Gastrocnemius medialis (tissue), 4 donors: ENCODE measurements around the gene DNAJC19. TPM values are rescaled to one million over a fixed set of nuclear protein-coding genes. Genes with fewer than 3 reads are reported as not detected.

Experiments used
- ATAC-seq, 2 donors: fragments of 150-250 bp; one replicate each; pipeline ENCODE4 v1.9.1; 2016
- DNase-seq, 2 donors: peaks; one replicate each; pipeline ENCODE4 v3.0.0-alpha.2; 2019
- H3K27ac ChIP-seq, 4 donors: fragments of 200-600 bp; sonication (generic); 1 replicate in 1 of 4; 2 replicates in 3 of 4; pipeline ENCODE4 v1.5.1; 2016 to 2018; ENCODE audit warnings: mild to moderate bottlenecking in 2 of 4, moderate library complexity in 1 of 4
- H3K27me3 ChIP-seq, 3 donors: fragments of 200-600 bp; sonication (generic) in 2 of 3; 1 replicate in 1 of 3; 2 replicates in 2 of 3; pipeline versions ENCODE4 v1.5.1 to v1.6.0; 2016 to 2019; ENCODE audit warnings: mild to moderate bottlenecking in 1 of 3, moderate library complexity in 1 of 3
- H3K36me3 ChIP-seq, 2 donors: fragments of 200-600 bp; sonication (generic) in 1 of 2; one replicate each; pipeline ENCODE4 v1.5.1; 2017 to 2018
- H3K4me1 ChIP-seq, 2 donors: fragments of 200-600 bp; sonication (generic) in 1 of 2; one replicate each; pipeline ENCODE4 v1.5.1; 2016 to 2017; ENCODE audit warnings: mild to moderate bottlenecking in 2 of 2
- H3K4me3 ChIP-seq, 4 donors: fragments of 200-600 bp; sonication (generic) in 3 of 4; 1 replicate in 1 of 4; 2 replicates in 3 of 4; pipeline ENCODE4 v1.5.1; 2016 to 2019; ENCODE audit warnings: mild to moderate bottlenecking in 2 of 4
- H3K9me3 ChIP-seq, 3 donors: fragments of 200-600 bp; sonication (generic) in 2 of 3; 1 replicate in 1 of 3; 2 replicates in 2 of 3; pipeline ENCODE4 v1.5.1; 2016 to 2019
- POLR2A ChIP-seq, 2 donors: fragments of 450-650 bp; IDR thresholded peaks; one replicate each; pipeline ENCODE4 v1.6.1; 2017; ENCODE audit warnings: antibody characterized with exemption in 2 of 2, mild to moderate bottlenecking in 2 of 2, moderate library complexity in 2 of 2
- in situ Hi-C, 4 donors: fragments of 200-750 bp; cut with MboI; loops; one replicate each; pipeline versions ENCODE4 v1.15.0 to v1.8.0; 2017; ENCODE audit warnings: low sequenced_read_pairs in 4 of 4
- intact Hi-C: fragments of 100-400 bp; cut with DNase I; formaldehyde crosslinking; loops from one replicate; pipeline ENCODE4 v1.15.1; 2023; ENCODE audit warnings: low total_unique reads
- total RNA-seq, 4 donors: library from RNA; depleted of rRNA; stranded (reverse); fragments of >200 nt; gene quantifications; one replicate each; pipeline versions ENCODE4 v1.1.0 to v1.2.3, GENCODE V29; 2016
- TF ChIP-seq, protein P1 (sequence below), 5 experiments: fragments of 450-650 bp in 3 of 5; fragments of 200-600 bp in 2 of 5; sonication (generic) in 2 of 5; IDR thresholded peaks in 4 of 5; conservative IDR thresholded peaks in 1 of 5; 1 replicate in 4 of 5; 2 replicates in 1 of 5; pipeline ENCODE4 v1.5.1; 2016 to 2019; ENCODE audit warnings: antibody characterized with exemption in 5 of 5, mild to moderate bottlenecking in 3 of 5, moderate library complexity in 3 of 5

DNAJC19 gene
- total RNA-seq, 4 donors from 2014 or later: 34.2 to 51.7 (median 38.0) TPM

DNA sequence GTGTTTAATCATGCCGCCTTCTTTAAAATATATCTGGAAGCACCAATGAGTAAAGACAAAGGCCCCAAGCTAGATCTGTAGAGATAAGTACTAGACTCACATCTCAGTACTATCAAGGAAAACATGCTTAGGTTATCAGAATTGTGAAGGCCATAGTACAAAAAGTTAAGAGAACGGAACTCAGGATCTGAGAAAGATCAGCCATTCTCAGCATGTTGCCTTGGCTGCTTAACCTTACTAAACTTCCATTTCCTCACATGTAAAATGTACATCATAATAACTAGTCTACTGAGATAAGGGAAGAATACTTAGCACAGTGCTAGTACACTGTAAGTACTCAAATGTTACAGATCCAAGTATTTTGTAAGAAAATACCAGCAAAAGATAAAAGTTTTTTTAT, 7.6 kb downstream of the DNAJC19 start:
- Histone ChIP-seq H3K4me1 (peaks cover 32 to 42% of the 10 kb centered on the region in 2 donors), H3K27me3 (no peaks in the 10 kb centered on the region), H3K9me3 (no peaks in the 10 kb centered on the region), H3K36me3 (peaks cover 0 to 30% of the 10 kb centered on the region in 2 donors), H3K4me3 (no peak overlapping the region), H3K27ac (peak overlapping the region in 3 of 4 donors; percentile 80 to 85 (median 80))
- TF ChIP-seq, protein P1, sequence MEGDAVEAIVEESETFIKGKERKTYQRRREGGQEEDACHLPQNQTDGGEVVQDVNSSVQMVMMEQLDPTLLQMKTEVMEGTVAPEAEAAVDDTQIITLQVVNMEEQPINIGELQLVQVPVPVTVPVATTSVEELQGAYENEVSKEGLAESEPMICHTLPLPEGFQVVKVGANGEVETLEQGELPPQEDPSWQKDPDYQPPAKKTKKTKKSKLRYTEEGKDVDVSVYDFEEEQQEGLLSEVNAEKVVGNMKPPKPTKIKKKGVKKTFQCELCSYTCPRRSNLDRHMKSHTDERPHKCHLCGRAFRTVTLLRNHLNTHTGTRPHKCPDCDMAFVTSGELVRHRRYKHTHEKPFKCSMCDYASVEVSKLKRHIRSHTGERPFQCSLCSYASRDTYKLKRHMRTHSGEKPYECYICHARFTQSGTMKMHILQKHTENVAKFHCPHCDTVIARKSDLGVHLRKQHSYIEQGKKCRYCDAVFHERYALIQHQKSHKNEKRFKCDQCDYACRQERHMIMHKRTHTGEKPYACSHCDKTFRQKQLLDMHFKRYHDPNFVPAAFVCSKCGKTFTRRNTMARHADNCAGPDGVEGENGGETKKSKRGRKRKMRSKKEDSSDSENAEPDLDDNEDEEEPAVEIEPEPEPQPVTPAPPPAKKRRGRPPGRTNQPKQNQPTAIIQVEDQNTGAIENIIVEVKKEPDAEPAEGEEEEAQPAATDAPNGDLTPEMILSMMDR (IDR thresholded peaks at IDR 0.05 in 4 of 5, conservative IDR thresholded peaks at IDR 0.05 in 1 of 5): no peak
- TF ChIP-seq POLR2A (IDR thresholded peaks at IDR 0.05): no peak
- ATAC-seq (no peak), DNase-seq (no peak)
- in situ Hi-C loops (no loop called here), intact Hi-C loops (no loop called here)

DNA sequence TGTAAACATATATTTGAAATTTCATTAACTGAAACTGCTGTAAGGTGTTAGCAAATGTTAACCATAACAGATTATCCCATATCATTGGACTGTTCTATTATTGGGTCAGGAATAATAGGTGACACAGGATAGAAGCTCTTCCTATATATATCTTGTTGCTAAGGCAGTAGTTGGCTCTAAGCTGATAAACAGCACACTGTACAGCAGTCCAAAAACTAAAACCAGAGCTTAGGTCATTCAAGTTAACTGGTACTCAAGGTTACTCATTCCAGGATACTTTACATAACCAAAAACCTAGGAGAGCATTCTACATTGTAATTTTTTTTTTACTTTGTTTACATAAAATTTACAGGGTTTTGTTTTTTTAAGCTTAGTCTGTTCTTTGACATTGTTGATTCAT, 8.9 kb downstream of the DNAJC19 start:
- no peak for TF ChIP-seq POLR2A (IDR thresholded peaks at IDR 0.05)
- TF ChIP-seq, protein P1 (IDR thresholded peaks at IDR 0.05 in 4 of 5, conservative IDR thresholded peaks at IDR 0.05 in 1 of 5): no peak
- peak overlapping the region; percentile 76 to 85 (median 80) for H3K27ac ChIP-seq
- DNase-seq: no peak
- H3K9me3 ChIP-seq: no peaks in the 10 kb centered on the region
- ATAC-seq: peak; percentile 94 to 97
- no peaks in the 10 kb centered on the region for H3K27me3 ChIP-seq
- peaks cover 0 to 35% of the 10 kb centered on the region in 2 donors for H3K36me3 ChIP-seq
- intact Hi-C loops: no loop called here
- in situ Hi-C loops: no loop called here
- no peak overlapping the region for H3K4me3 ChIP-seq
- H3K4me1 ChIP-seq: peaks cover 26 to 34% of the 10 kb centered on the region in 2 donors

DNA sequence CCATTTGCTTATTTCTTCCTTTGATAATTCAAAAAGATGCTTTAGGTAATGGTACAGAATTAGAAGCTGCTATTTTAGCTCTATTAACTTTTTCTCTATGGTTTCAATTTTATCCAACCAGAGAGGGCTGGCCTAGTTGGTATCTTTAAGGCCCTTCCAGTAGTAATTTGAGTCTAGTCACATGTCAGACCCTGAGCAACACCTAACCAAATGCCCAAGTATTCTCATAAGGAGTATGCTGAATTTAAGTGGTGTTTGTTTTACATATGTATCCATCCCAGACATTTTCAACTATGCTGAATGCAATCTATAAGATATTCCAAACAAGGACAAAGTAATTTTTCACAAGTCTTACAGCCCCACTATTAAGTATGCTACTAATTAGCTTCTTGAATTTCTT, 9.6 kb downstream of the DNAJC19 start:
- H3K4me1 ChIP-seq: peaks cover 26 to 34% of the 10 kb centered on the region in 2 donors
- in situ Hi-C loops: no loop called here
- H3K27me3 ChIP-seq: no peaks in the 10 kb centered on the region
- TF ChIP-seq POLR2A (IDR thresholded peaks at IDR 0.05): no peak
- TF ChIP-seq, protein P1 (IDR thresholded peaks at IDR 0.05 in 4 of 5, conservative IDR thresholded peaks at IDR 0.05 in 1 of 5): no peak
- H3K9me3 ChIP-seq: no peaks in the 10 kb centered on the region
- no peak overlapping the region for H3K4me3 ChIP-seq
- intact Hi-C loops: no loop called here
- DNase-seq: no peak
- ATAC-seq: peak; percentile 42 to 46
- peaks cover 0 to 36% of the 10 kb centered on the region in 2 donors for H3K36me3 ChIP-seq
- H3K27ac ChIP-seq: peak overlapping the region; percentile 76 to 85 (median 80)

DNA sequence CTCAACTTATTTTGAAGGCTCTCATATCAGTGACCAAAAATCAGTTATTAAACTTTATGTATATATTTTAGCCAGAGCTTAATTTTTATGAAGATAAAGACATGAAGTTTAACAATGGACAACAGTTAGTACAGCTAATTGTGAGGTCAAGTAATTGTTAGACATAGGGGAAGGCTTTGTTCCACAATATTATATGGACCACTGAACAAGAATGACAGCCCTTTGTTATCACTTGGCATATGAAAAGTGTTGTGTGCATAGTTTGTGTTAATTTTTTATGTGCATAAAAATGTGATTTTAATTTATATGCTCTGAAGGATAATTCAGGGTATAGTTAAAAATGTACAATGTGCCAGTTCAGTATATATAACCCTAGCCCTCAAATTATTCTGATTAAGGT, 12.0 kb downstream of the DNAJC19 start:
- no peaks in the 10 kb centered on the region for H3K9me3 ChIP-seq
- peaks cover 0 to 35% of the 10 kb centered on the region in 2 donors for H3K36me3 ChIP-seq
- TF ChIP-seq, protein P1 (IDR thresholded peaks at IDR 0.05 in 4 of 5, conservative IDR thresholded peaks at IDR 0.05 in 1 of 5): no peak
- no peak for ATAC-seq
- H3K4me3 ChIP-seq: no peak overlapping the region
- in situ Hi-C loops: no loop called here
- intact Hi-C loops: no loop called here
- no peaks in the 10 kb centered on the region for H3K27me3 ChIP-seq
- H3K4me1 ChIP-seq: peaks cover 24 to 26% of the 10 kb centered on the region in 2 donors
- peak overlapping the region in 1 of 4 donors; percentile 24 for H3K27ac ChIP-seq
- no peak for DNase-seq

DNA sequence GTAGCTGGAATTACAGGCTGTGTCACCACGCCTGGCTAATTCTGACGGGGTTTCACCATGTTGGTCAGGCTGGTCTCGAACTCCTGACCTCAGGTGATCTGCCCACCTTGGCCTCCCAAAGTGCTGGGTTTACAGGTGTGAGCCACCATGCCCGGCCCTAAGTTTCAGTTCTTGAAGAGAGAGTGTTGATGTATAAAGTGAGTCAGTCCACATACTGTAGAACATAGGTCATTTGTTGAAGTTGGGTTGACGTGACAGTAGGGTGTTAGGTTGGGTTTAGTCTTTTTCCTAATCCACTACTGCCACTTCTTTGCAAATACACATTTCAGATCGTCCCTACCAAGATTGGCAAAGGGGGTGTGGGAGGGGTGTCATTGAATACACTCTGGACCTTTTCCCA, 15.2 kb downstream of the DNAJC19 start:
- H3K36me3 ChIP-seq: peaks cover 0 to 65% of the 10 kb centered on the region in 2 donors
- H3K27ac ChIP-seq: no peak overlapping the region
- DNase-seq (no peak), ATAC-seq (no peak)
- in situ Hi-C loops (no loop called here), intact Hi-C loops (no loop called here)
- peaks cover under 1 to 2% of the 10 kb centered on the region in 2 donors for H3K4me1 ChIP-seq
- TF ChIP-seq, protein P1 (IDR thresholded peaks at IDR 0.05 in 4 of 5, conservative IDR thresholded peaks at IDR 0.05 in 1 of 5): no peak
- TF ChIP-seq POLR2A (IDR thresholded peaks at IDR 0.05): no peak
- H3K4me3 ChIP-seq: no peak overlapping the region
- H3K27me3 ChIP-seq: no peaks in the 10 kb centered on the region
- no peaks in the 10 kb centered on the region for H3K9me3 ChIP-seq
